GM12878 (cell line): ENCODE results near the gene CGAS. TPM values are rescaled to one million over a fixed set of nuclear protein-coding genes. Genes with fewer than 3 reads are reported as not detected.

ENCODE experiments used
- CHD2 ChIP-seq: IDR thresholded peaks from 2 replicates; pipeline ENCODE4 v1.6.1; 2011; ENCODE audit warnings: low read depth, low read length, improper control_type of control experiment, borderline replicate concordance
- ELK1 ChIP-seq: IDR thresholded peaks from 2 replicates; pipeline ENCODE4 v1.6.1; 2012; ENCODE audit warnings: low read depth, low read length, improper control_type of control experiment
- IRF4 ChIP-seq: IDR thresholded peaks from 2 replicates; pipeline ENCODE4 v1.6.1; 2011; ENCODE audit warnings: low read depth, low read length
- RAD51 ChIP-seq: fragments of 450-650 bp; IDR thresholded peaks from 2 replicates; pipeline ENCODE4 v1.6.1; 2016; ENCODE audit warnings: moderate library complexity, mild to moderate bottlenecking, inconsistent platforms
- RBBP5 ChIP-seq: fragments of 200-600 bp; sonication (generic); conservative IDR thresholded peaks from 2 replicates; pipeline ENCODE4 v1.6.1; 2016
- RELA ChIP-seq: fragments of 450-650 bp; IDR thresholded peaks from 2 replicates; pipeline ENCODE4 v1.8.0; 2014; ENCODE audit warnings: borderline replicate concordance; ENCODE audit not compliant: partially characterized antibody
- TAF1 ChIP-seq: IDR thresholded peaks from 2 replicates; pipeline ENCODE4 v1.6.1; 2011; ENCODE audit warnings: mild to moderate bottlenecking, low read depth, low read length, borderline replicate concordance
- YY1 ChIP-seq: IDR thresholded peaks from 2 replicates; pipeline ENCODE4 v1.6.1; 2011; ENCODE audit warnings: low read depth, mild to moderate bottlenecking, low read length
- ZBTB4 ChIP-seq: fragments of 450-650 bp; formaldehyde crosslinking; IDR thresholded peaks from 2 replicates; pipeline ENCODE4 v1.4.0; 2022; ENCODE audit warnings: mild to moderate bottlenecking, moderate library complexity
- ZBTB40 ChIP-seq: fragments of 450-650 bp; IDR thresholded peaks from 2 replicates; pipeline ENCODE4 v1.6.1; 2016; ENCODE audit warnings: mild to moderate bottlenecking, moderate library complexity, borderline replicate concordance
- polyA plus RNA-seq, 11 experiments: library from polyadenylated mRNA; depleted of rRNA in 4 of 11; unstranded in 6 of 11; stranded (reverse) in 5 of 11; fragments of >200 nt; fragmentation: Nextera tagmentation in 4 of 11; fragmentation: Illumina TruSeq in 1 of 11; extraction: Ambion mirVana in 4 of 11; extraction: Trizol in 1 of 11; gene quantifications; 1 replicate in 1 of 11; 2 replicates in 10 of 11; pipeline versions ENCODE4 v1.2.1 to v1.2.3, GENCODE V29; 2011 to 2016; ENCODE audit warnings: inconsistent platforms in 2 of 11, missing spikeins in 2 of 11, low read depth in 1 of 11
- total RNA-seq, 4 experiments: library from RNA; depleted of rRNA in 3 of 4; stranded (reverse); fragments of >200 nt in 3 of 4; fragmentation: Illumina TruSeq in 1 of 4; extraction: Trizol in 1 of 4; gene quantifications; 2 replicates each; pipeline versions ENCODE4 v1.2.1 to v1.2.3, GENCODE V29; 2013 to 2021

CGAS gene
- total and polyA plus RNA-seq, 10 of the 15 experiments (the other 5 are each of a cell fraction or from before 2014, with no cell fraction given), result 4.7 to 30.2 (median 22.1) TPM

GRCh38 chr6:73451223-73452106 is 632 bp downstream of the CGAS start (continued):
- no peak for TF ChIP-seq ZBTB4
- no peak for TF ChIP-seq ZBTB40
- TF ChIP-seq ELK1, result no peak
- TF ChIP-seq TAF1, result 0 out of 2 replicates have a peak, but pooled peaks have one; percentile 41
- TF ChIP-seq RELA, result no peak
- TF ChIP-seq IRF4, result no peak
- TF ChIP-seq RBBP5, result no peak
- TF ChIP-seq RAD51, result no peak
- TF ChIP-seq YY1, result peak; percentile 18; the same call in 1 of the 2 replicates
- no peak for TF ChIP-seq CHD2
